SK-N-MC (cell line): ENCODE measurements around the gene SON.

Experiments used
- FOXP2 ChIP-seq: optimal IDR thresholded peaks from 2 replicates; pipeline ENCODE3; 2011; ENCODE audit warnings: mild to moderate bottlenecking, moderate library complexity; ENCODE audit not compliant: insufficient read depth; ENCODE audit errors: extremely low read length, control extremely low read depth
- POLR2AphosphoS5 ChIP-seq: IDR thresholded peaks from 2 replicates; pipeline ENCODE4 v1.6.1; 2012; ENCODE audit warnings: mild to moderate bottlenecking, low read depth, low read length, borderline replicate concordance

DNA sequence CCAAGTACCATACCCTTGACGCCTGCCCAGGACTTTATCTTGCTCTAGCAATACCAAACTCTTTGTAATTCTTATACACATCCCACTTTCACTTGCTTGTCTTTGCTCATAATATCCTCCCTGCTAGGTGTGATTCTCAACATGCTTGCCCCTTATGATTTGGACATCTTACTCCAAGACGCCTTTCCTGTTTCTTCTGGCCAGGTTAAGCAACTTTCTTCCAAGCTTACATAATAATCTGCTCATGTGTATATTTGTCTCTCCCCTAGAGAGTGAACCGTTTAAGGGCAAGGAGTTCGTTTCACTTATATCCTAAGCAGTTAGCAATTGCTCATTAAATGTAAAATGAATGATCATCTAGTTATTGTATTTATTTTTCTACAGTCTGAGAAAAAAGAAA lies 76.9 kb downstream of the SON start:
- TF ChIP-seq POLR2AphosphoS5 (no peak), FOXP2 (no peak)
